Measurements from ENCODE around the gene IQCF2.
"Not testable (repeated sequence)": the region's sequence is repeated elsewhere in the genome, so short reads cannot be mapped to it uniquely, and the experiment has no call there.

Gene IQCF2

GRCh38 chr3:51860703-51861665 is at the start of gene IQCF2:
IQCF2 (plus strand) TSS chr3:51861615; CDS start chr3:51861667, 52 bp downstream.
- no peak for DNase-seq (ENCODE audit: low read depth)

- DNase-seq (ENCODE audit: low read depth): no peak
Observed at GRCh38 chr3:51813539-51813938, 47.9 kb upstream of the IQCF2 start.

DNA sequence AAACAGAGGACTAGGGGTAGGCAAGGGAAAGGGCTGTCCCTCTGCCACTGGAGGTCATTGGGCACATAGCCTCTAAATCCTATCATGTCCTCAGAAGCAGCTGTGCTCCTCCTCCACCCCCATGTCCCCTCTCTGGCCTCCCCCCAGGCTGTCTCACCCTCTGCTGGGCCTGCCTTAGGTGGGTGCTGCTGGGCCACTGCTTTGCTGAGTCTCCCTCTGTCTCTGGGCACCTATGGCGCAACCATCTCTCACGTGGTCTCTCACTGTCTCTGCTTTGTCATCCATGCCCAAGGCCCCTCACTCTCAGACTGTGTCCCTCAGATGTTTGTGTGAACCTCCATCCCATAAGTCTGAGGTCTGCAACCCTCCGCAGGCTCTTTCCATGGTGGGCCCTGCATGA is 47.4 kb upstream of the IQCF2 start:
- DNase-seq (ENCODE audit: low read depth): no peak

DNA sequence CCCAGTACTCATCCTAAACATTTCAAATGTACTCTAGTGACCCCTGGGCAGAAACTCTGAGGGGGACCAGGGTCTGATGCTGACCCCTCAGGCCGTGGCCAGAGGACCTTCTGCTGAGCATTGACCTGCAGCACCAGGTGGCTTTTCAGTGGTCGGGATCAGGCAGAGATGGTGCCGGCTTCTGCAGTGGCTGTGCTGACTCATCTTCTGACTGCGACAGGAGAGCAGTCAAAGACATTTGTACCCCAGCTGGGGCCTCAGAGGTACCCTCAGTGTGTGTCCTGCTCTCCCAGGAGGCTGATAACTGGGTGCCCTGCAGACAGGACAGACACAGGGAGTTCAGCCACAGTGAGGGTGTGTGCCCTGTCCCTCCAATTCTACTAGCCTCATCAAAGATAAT is 45.8 kb upstream of the IQCF2 start:
- DNase-seq (ENCODE audit: low read depth): no peak

DNA sequence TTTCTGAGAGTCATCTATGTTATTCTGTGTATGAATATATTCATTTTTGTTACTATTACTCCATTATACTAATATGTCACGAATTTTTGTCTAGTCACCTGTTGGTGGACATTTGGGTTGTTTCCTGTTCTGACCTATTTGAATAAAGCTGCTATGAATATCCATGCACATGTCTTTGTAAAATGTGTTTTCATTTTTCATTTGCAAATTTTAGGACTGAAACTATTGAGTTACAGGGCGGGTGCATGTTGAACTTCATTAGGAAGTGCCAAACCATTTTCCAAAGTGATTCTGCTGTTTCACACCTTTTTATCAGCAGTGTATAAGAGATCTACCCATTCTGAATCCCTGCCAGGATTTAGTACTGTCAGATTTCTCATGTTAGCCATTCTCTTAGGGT is 44.7 kb upstream of the IQCF2 start:
- DNase-seq (ENCODE audit: low read depth): no peak

GRCh38 chr3:51817375-51817774 is 44.0 kb upstream of the IQCF2 start:
- no peak for DNase-seq (ENCODE audit: low read depth)

DNA sequence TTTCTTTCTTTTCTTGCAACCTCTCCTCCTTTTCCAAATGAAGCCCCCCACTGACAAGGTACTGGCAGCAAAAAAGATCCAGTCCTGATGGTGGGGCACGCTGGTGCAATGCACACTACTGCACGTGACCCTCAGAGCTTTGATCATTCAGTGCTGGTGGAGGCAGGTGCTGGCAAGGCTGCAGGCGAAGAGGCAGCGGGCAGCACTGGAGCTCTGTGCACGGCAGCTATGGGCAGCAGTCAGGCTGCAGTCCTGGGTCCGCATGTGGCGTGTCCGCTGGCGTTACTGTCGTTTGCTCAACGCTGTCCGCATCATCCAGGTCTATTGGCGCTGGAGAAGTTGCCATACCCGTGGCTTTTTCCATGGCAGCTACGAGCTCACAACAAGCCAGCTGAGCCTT is 42.3 kb upstream of the IQCF2 start:
- DNase-seq (ENCODE audit: low read depth): no peak

- DNase-seq (ENCODE audit: low read depth): no peak
Observed at GRCh38 chr3:51819709-51820406, 41.6 kb upstream of the IQCF2 start.

DNA sequence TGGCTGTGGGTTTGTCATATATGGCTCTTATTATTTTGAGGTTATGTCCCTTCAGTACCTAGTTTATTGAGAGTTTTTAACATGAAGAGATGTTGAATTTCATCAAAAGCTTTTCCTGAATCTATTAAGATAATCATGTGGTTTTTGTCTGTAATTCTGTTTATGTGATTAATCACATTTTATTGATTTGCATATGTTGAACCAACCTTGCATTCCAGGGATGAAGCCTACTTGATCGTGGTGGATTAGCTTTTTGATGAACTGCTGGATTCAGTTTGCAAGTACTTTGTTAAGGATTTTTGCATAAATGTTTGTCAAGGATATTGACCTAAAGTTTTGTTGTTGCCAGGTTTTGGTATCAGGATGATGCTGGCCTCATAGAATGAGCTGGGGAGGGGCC is 33.1 kb upstream of the IQCF2 start:
- DNase-seq (ENCODE audit: low read depth): no peak

- DNase-seq (ENCODE audit: low read depth): no peak
Observed at GRCh38 chr3:51830345-51830744, 31.1 kb upstream of the IQCF2 start.

DNA sequence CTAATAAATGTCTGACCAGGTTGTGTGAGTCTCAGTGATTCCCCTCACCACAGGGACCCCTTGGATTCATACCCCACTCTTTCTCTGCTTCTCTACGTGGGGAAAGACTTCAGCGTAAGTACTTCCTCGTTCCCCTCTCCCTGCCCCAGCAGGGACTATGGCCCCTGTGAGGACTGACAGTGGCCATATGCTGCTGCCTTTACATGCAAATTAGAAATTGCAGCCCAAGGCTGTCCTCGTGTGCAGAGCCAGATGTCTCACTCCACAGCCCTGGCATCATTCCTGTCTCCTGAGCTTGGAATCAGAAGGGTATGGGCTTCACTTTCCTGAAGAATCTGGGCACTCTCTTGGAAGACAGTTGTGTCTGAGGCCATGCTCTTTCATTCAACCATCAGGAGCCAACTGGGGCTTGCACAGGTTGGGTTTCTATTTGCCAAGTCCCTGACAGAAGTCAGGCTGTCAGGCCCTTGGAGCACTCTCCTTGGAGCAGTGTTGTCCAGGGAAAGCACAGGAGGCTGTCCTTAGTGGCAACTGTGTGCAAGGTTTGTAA is 30.5 kb upstream of the IQCF2 start:
- no peak for DNase-seq (ENCODE audit: low read depth)

DNA sequence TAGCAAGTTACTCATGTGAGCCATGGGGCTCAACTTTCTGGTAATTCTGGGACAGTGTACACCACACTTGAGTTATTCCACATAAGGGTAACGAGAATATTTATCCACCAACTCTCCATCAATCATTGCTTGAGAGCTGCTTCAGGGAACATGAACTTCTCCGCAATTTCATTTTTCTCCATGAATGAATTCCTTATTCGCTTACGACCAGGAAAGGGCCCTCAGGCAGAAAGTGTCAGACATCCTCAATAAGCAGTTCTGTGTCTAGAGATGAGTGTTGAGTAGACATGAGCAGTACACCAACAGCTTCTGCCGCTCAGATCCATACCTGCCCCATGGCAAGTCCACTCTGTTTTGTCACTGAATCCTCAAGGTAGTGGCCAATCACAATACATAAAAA is 24.8 kb upstream of the IQCF2 start:
- DNase-seq (ENCODE audit: low read depth): no peak

DNA sequence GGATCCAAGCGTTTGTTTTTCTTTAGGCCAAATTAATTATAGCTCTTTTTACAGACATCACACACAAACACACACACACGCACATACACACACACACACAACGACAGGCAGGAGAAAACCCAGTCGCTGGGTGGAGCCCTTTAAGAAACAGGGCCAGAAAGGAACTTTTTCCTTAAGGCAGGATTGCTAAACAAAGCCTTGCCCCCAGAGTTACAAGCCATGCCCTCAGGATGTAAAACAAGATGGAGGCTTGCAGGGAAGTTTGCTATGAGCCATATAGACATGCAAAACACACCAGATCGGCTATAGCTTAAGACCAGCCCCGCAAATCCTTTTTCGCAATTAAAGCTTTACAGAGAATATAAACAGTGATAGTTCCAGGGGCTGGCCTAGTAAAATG is 16.3 kb upstream of the IQCF2 start:
- DNase-seq (ENCODE audit: low read depth): no peak

GRCh38 chr3:51855411-51855810 is 6.0 kb upstream of the IQCF2 start:
- DNase-seq (ENCODE audit: low read depth): not testable (repeated sequence)

DNA sequence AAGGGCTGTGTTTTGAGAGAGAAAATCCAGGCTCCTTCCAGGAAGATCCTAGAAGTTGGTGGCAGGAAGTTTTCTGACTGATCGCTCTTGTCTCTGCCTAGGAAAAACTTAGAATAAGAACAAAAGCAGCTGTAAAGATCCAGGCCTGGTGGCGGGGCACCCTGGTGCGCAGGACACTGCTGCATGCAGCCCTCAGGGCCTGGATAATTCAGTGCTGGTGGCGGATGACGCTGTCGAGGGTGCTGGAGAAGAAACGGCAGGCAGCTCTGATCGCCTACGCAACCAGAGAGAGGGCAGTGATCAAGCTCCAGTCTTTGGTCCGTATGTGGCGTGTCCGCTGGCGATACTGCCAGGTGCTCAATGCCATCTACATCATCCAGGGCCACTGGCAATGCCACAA is 1.5 kb downstream of the IQCF2 start:
- DNase-seq (ENCODE audit: low read depth): no peak

DNA sequence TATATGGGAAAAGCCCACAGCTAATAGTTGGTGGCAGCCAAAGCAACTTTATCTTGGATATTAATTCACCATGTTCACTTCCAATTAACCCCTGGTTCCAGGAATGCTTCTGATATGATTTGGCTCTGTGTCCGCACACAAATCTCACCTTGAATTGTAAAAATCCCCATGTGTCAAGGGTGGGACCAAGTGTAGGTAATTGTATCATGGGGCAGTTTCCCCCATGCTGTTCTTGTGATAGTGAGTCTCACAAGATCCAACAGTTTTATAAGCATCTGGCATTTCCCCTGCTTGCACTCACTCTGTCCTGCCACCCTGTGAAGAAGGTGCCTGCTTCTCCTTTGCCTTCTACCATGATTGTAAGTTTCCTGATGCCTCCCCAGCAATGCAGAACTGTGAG is 7.5 kb downstream of the IQCF2 start:
- not testable (repeated sequence) for DNase-seq (ENCODE audit: low read depth)

DNA sequence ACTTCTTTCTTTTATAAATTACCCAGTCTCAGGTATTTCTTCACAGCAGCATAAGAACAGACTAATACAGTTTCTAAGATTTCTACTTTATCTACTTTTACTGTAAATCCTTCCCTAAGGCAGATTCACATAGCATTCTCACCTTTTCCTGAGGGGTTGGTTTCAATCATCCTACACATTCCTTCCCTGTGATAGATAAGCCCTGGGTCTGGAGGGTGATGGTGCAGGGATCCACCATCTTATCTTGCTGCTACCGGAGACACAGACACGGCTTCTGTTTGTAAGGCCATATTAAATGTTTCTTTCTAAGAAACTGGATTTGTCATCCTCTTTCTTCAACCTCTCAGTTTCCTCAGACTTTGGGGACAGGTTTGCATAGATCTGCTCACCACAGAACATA is 7.9 kb downstream of the IQCF2 start:
- no peak for DNase-seq (ENCODE audit: low read depth)

DNA sequence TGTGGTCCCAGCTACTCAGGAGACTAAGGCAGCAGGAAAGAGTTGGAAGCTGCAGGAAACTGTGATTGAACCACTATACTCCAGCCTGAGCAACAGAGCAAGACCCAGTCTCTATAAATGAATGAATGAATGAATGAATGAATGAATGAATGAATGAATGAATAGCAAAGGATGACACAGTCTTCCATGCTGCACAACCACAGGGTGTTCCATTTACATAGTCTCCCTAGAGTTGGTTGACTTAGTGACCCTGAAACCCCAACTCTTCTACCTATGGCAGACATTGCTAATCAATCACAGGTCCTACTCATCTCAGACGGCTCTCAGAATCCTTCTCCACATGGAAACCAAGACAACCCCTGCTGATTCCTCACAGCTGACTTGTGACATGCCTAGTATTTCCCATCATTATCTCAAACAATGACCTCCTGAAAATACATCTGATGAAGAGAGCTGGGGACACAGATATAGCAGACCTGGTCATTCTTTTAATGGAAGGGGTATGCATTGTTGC is 11.9 kb downstream of the IQCF2 start:
- DNase-seq (ENCODE audit: low read depth): no peak

DNA sequence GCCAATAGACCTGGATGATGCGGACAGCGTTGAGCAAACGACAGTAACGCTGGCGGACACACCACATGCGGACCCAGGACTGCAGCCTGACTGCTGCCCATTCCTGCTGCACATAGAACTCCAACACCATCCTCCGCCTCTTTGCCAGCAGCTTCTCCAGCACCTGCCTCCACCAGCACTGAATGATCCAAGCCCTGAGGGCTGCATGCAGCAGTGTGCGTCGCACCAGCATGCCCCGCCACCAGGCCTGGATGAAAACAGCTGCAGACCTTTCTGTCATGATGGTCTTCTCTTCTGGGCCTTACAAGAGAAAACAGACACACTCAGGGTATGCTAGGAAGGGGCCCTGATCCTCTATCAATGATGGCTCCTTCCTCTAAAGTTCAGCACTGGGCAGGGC is 12.5 kb downstream of the IQCF2 start:
- no peak for DNase-seq (ENCODE audit: low read depth)

DNA sequence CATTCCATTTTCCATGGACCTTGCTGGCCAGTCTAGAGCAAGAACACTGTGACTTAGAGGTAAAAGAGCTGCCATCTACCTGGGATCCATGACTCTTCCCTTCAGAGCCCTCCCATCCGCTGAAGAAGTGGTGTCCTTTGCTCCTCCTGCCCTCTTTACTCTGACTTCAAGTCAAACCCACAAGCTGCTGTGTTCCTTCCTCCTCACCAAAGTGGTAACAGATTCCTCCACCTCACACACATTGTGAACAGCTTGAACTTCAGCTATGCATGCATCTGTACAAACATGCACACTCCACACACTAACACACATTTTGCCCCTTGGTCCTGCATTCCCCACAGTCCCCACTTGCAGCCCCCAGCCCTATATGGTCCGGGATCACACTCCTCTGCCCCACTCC is 13.0 kb downstream of the IQCF2 start:
- no peak for DNase-seq (ENCODE audit: low read depth)

GRCh38 chr3:51874889-51875288 is 13.5 kb downstream of the IQCF2 start:
- no peak for DNase-seq (ENCODE audit: low read depth)

GRCh38 chr3:51875501-51875900 is 14.1 kb downstream of the IQCF2 start, which contains the start of gene IQCF5:
IQCF5 (minus strand) TSS chr3:51875601; CDS start chr3:51875531, 70 bp downstream.
- DNase-seq (ENCODE audit: low read depth): no peak

DNA sequence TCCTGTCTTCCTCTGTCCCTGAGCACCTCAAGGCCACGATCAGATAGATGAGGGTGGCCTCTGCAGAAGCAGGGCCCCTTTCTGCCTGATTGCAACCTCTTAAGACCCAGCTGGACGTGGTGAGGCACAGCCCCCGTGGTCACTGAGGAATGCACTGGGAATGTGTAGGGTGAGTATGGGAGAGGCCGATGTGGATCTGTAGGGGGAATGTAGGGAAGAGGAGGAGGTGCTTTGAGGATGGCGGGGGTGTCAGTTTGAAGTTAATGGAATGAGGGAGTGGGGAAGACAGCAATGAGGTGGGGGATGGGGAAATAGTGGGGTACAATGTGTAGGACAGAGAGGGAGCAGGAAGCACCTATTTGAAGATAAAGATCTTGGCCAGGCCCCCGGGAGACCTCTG is 14.8 kb downstream of the IQCF2 start:
- DNase-seq (ENCODE audit: low read depth): no peak

Measured in GM04504 (cell line).